CMK (cell line): Measurements from ENCODE around the gene KCNJ6.

Source experiments
- DNase-seq: peaks from one replicate; pipeline ENCODE4 v3.0.0-alpha.2; 2010; ENCODE audit warnings: low read depth

Gene KCNJ6

GRCh38 chr21:37863842-37864241 lies 52.4 kb downstream of the KCNJ6 start:
- no peak for DNase-seq

DNA sequence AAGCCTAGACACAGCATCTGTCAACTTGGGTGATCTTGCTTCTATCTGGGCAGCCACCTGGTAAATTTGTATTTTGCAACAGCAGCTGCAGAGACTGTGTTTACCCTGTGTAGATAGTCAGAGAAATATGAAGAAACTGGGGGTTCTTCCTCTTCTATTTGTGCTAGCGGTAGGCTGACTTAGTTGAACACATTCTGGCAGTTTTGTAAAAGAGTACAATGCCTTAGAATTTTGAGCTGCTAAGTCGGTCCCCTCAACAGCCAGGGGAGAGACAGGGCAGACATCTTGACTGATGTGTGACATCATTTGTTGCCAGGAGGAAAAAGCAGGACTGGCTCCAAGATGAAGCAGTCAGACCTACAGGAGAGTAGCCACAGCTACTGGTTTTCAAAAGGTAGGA lies 53.7 kb downstream of the KCNJ6 start:
- no peak for DNase-seq

GRCh38 chr21:37861561-37861960 lies 54.7 kb downstream of the KCNJ6 start:
- no peak for DNase-seq

DNA sequence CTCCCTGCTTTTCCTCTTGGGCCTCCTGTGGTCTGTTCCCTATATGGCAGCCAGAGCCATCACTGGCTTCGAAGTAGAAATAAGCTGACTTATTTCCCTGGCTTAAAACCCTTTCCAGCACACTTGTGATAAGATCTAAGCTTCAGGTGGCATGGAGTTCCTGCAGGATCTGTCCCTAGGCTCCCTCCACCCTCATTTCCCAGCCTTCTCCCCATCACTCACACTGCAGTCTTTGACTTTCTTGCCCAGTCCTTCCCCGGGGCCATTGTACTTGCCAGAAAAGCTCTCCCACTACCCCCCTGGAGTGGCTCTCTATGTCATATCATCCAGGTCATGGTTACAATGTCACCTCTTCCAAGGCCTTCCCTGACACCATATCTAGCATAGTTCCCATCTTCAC lies 55.8 kb downstream of the KCNJ6 start:
- DNase-seq: no peak

DNA sequence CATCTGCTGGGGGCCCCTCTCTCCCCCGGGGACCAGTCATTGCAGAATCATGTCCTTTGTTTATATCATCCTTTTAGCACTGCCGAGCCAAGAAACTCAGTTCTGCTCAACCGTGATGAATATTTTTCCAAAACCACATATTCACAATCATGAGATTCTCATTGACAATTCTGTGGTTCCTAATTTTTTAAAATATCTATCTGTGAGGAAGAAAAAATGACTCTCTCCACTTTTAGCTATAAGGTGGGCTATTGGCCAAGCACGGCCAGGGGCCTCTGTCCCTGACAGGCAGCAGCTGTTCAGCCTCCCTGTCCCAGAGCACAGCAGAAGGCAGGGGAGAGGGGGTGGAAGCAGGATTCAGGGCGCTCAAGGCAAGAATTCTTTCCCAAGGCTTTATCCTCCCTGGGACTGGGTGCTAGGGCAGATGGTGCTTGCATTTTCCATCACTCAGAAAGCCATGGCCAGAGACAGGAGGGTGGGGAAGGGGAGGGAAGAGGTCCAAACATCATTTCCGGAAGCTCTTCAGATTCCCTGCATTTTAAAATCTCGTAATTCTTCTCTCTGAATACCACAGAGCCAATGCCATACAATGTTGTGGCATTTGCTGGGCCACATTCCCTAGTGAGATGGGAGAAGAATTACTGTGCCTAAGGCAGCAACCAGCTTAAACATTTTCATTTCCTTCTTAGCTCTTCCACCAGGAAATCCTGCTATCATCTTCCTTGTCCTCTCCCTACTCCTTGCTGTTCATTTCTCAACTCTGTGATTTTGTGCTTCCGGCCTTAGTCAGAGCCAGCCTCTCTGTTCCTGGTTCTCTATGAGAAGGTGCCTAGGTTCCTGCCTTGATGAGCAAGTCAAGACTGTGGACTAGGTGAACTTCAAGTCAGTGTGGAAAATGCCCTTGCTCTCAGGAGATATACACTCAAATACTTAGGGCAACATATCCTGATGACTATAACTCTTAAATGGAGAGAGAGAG lies 60.3 kb downstream of the KCNJ6 start:
- no peak for DNase-seq

GRCh38 chr21:37855271-37855646 lies 61.0 kb downstream of the KCNJ6 start:
- no peak for DNase-seq

- no peak for DNase-seq
Measured at GRCh38 chr21:37849506-37850102, 66.7 kb downstream of the KCNJ6 start.

GRCh38 chr21:37848721-37849490 lies 67.4 kb downstream of the KCNJ6 start:
- DNase-seq: no peak

- DNase-seq: no peak
Measured at GRCh38 chr21:37845535-37845934, 70.7 kb downstream of the KCNJ6 start.

GRCh38 chr21:37843191-37843590 lies 73.1 kb downstream of the KCNJ6 start:
- DNase-seq: no peak

GRCh38 chr21:37842163-37842919 lies 73.9 kb downstream of the KCNJ6 start:
- DNase-seq: no peak

DNA sequence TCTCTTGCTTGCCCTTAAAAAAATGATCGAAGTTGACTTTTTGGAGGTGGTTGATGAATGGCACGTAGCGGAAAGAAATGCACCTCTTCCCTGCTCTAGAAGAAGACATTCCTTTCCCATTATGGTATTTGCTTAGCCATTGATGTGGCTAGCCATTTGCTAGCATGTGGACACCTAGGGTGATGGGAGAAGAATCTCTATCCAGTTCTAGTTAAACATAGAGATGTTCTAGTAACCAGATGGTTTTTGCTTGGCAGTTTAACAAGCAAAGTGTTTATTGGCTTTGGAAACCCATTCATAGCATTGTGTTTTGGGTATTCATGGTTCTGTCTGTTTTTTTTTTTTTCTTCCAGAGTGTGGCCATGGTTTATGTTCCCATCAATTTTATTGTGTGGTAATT lies 78.9 kb downstream of the KCNJ6 start:
- no peak for DNase-seq

GRCh38 chr21:37835481-37835880 lies 80.8 kb downstream of the KCNJ6 start:
- no peak for DNase-seq

DNA sequence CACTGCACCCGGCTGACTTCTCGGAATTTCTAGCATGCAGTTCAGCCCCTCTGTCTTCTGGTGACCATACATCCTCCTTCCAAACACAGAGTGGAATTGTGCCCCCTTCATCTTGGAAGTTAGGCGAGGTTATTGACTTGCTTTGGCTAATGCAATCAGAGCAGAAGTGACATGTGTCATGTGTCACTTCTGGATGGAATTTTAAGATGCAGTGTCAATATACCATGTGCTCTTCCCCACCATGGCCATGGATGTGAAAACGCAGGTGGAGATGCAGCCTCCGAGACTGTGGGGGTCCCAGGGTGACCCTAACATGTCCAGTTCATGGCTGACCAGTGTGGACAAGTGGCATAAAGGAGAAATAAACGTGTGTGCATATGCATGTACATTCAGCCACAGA lies 83.0 kb downstream of the KCNJ6 start:
- no peak for DNase-seq

- DNase-seq: no peak
Measured at GRCh38 chr21:37829447-37829846, 86.8 kb downstream of the KCNJ6 start.

GRCh38 chr21:37828991-37829390 lies 87.3 kb downstream of the KCNJ6 start:
- DNase-seq: no peak

DNA sequence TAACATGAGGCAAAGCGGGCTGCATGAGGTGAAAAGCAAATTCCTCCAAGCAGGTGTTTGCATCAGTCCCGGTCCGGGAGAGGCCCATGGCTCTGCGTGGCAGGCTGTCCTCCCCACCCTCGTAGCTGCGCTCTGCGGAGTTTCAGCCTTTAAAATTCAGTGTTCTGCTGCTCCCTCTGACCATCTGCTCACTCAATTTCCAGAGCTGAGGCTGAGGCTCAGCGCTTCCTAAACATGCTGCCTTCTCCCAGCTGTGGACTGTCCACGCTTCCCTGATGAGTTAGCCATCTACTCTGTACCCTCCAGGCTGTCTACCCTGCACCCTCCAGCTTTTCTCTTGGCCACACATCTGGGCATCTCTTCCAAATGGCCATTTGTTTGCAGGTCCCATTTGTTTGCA lies 87.7 kb downstream of the KCNJ6 start:
- no peak for DNase-seq

DNA sequence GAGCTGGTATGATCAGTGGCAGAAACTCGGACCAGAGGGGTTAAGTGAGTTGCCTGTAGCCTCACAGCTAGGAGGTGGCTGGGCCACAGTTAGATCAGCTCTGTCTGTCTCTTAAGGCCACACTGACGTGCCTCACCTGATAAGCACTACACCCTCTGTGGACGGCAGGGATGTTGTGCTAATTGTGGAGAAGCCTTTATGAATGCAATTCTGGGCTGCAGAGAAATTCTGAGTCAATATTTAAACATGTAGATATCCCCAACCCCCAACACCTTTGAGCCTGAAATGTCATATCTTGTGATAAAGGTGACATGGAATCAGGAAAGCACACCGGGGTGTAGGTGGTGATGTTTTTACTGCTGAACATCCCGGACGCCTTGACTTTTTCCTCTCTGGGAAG lies 88.3 kb downstream of the KCNJ6 start:
- DNase-seq: no peak

DNA sequence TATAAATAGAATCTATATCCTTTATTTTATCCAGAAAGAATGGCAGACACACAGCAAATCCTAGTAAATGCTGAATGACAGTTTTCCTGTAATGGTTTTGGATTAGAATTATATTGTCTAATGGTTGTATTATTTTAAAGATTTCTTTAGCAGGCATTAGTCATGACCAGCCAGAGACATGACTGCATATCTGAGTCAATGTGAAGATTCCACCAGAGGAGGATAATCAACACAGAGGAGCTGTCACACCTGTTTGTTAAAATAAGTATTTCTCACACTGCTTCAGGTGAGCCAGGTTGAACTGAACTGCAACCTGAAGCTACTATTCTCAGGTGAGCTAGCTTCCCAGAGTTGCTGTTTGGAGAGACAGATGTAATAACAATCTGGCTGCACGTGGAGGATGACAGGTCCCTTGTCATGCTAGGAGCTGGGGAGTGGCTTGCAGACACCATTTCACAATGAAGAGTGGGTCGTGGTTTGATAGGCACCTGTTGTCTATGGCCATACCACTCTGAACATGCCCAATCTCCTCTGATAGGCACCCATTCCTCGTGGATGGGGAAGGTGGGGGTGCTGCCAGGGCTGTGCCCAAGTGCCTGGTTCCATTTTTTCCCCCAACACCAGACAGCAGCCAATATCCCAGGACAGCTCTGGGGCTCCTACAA lies 94.3 kb downstream of the KCNJ6 start:
- DNase-seq: no peak

DNA sequence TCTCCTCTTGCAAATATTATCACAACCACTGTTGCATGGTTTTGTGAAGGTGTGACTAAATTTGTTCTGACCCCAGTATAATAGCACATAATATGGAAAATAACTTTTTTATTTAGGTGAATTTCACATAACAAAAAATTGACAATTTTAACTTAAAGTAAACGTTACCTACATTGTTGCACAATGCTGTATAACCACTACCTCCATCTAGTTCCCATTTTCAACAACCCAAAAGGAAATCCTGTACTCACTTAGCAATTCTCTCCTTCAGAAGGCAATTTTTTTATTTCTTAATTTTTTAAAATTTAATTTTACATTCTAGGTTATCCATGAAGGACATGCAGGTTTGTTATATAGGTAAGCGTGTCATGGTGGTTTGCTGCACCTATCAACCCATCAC lies 95.2 kb downstream of the KCNJ6 start:
- DNase-seq: no peak

DNA sequence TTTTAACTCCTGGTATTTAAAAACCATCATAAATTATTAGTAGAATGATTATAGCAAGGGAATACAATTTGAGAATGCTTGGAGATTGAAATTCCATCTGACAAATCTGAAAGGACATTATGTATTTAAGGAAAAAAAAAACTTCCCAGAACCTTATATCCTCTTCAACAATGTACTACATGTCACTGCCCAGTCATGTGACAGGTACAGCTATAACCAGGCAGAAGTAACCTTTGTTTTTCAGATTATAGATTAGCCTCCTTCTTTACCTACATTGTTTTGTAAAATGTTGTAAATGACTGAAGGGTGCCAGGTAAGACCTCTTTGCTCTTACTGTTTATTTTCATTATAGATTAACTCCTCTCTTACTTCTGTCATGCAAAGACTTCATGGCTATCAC lies 96.9 kb downstream of the KCNJ6 start:
- DNase-seq: no peak

GRCh38 chr21:37817242-37817641 lies 99.0 kb downstream of the KCNJ6 start:
- no peak for DNase-seq
